ACHN (cell line): ENCODE measurements around the gene PTMA.
"Not testable (repeated sequence)": the region's sequence is repeated elsewhere in the genome, so short reads cannot be mapped to it uniquely, and the experiment has no call there.

Experiments
- DNase-seq: peaks from one replicate; pipeline ENCODE4 v3.0.0-alpha.2; 2015
- in situ Hi-C: cut with HindIII; loops from 2 replicates; pipeline ENCODE4 v1.10.0; 2017; ENCODE audit warnings: low sequenced_read_pairs, low pct_ligation_motif_present, low pct_unique_long_range_greater_than_20kb

Gene PTMA, protein sequence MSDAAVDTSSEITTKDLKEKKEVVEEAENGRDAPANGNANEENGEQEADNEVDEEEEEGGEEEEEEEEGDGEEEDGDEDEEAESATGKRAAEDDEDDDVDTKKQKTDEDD

DNA sequence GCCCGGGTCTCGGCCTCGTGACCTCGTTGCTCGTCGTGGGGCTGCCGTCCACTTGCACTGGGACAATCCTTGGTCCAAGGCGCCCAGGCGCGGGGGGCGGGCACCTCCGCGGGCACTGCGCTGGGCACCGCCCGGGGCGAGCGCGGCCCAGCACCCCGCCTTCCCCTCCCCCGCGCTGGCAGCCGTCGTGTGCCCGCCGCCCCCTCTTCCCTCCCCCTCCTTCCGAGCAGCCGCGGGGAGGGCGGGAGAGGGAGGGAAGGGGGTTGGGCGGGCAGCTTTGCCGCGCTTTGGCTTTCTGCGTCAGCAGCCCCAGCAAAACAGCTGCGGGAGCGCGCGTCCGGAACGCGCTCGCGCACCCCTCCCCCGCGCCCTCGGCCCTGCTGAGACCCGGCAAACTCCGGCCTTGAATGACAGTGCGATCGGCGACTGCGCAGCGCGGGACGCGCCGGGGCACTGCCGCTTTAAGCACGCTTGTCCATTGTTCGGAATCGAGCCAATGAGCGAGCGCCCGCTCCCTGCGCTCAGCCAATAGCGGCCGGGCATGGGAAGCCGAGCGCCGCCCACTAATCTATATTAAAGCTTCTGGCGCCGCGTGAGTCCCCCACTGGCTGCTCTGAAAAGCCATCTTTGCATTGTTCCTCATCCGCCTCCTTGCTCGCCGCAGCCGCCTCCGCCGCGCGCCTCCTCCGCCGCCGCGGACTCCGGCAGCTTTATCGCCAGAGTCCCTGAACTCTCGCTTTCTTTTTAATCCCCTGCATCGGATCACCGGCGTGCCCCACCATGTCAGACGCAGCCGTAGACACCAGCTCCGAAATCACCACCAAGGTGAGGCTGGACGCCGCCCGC is at the start of gene PTMA:
Gene PTMA, plus strand, starts transcription at position 599 of the 846 bp plus-strand sequence. Its CDS starts 182 bp downstream, at position 781.
- in situ Hi-C loops, result no loop called here

GRCh38 chr2:231660073-231660472 is 48.3 kb upstream of the PTMA start:
- in situ Hi-C loops, DNase-seq: not testable (repeated sequence)

More for the DNA sequence above, at the start of gene PTMA:
- peak; percentile 99 for DNase-seq

- in situ Hi-C loops, result no loop called here
- no peak for DNase-seq
Measured at GRCh38 chr2:231660860-231661259, 47.5 kb upstream of the PTMA start.

DNA sequence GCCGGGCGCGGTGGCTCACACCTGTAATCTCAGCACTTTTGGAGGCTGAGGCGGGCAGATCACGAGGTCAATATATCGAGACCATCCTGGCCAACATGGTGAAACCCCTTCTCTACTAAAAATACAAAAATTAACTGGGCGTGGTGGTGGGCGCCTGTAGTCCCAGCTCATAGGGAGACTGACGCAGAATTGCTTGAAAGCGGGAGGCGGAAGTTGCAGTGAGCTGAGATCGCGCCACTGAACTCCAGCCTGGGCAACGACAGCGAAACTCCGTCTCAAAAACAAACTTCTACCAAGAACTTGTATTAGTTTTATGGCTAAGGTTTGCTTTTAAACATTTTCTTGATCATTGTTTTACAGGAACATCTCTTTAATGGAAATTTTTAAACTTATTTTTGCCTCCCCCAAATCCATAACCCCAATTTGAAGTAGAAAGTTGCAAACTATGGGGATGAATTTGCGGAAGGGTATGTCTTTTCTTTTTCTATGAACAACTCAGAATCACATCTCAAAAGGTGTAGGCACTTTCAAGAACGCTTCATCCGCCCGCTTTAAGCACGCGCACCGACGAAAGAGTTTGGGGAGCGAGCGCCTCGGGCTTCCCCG is 46.8 kb upstream of the PTMA start:
- no peak for DNase-seq

DNA sequence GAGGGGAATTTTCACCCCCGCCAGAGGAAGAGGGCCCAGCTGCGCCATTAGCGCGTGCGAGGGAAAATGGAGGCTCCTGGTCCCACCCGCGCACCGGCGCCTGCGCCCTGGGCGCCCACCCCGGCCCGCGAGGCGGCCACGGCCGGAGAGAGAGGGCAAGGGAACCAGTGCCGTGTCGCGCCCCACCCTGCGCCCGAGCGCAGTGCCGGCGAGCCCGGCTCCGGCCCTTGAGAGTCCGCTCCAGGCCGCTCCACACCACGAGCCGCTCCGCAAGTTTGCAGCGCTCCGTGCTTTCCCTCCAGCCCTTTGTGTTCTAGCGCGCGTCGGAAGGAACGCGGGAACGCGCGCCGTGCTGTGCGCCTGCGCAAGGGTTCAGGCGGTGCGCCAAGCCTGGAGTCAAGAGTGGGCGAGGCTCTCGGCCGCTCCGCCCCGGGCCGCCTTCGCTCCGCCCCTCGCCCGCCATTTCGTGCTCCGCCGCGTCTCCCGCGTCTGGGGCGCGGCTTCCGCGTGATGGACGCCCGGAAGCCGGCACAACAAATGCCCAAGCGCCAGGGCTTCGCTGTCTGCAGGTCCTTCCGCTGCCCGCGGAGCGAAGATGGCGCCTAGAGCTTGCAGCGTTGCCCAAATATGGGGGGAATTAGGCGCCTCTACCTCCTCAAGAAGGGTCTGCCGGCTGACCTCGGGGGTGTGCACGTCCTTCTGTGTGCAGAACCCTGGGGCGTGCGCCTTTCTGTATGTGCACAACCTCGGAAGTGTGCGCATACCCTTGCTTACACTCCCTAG is 46.1 kb upstream of the PTMA start:
- DNase-seq, result peak; percentile 98
- in situ Hi-C loops, result no loop called here

More for the DNA sequence above, 46.8 kb upstream of the PTMA start:
- in situ Hi-C loops, result no loop called here

GRCh38 chr2:231662811-231663457 is 45.4 kb upstream of the PTMA start:
- in situ Hi-C loops, result no loop called here
- no peak for DNase-seq

GRCh38 chr2:231663458-231664212 is 44.7 kb upstream of the PTMA start:
- DNase-seq, result no peak
- in situ Hi-C loops, result no loop called here

- in situ Hi-C loops, result no loop called here
- no peak for DNase-seq
Measured at GRCh38 chr2:231664727-231665126, 43.6 kb upstream of the PTMA start.

GRCh38 chr2:231665245-231666170 is 42.8 kb upstream of the PTMA start:
- no peak for DNase-seq
- in situ Hi-C loops, result no loop called here

GRCh38 chr2:231666171-231667095 is 41.9 kb upstream of the PTMA start:
- in situ Hi-C loops, result no loop called here
- DNase-seq, result peak; percentile 97

DNA sequence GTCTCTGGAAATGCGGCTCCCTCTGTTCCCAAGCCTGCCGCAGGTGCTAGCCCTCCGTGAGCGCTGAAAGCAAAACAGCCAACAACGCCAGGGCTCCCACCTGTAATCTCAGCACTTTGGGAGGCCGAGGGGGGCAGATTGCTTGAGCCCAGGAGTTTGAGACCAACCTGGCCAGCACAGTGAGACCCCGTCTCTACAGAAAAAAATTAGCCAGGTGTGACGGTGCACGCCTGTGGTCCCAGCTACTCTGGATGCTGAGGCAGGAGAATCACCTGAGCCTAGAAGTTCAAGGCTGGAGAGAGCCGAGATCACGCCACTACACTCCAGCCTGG is 41.3 kb upstream of the PTMA start:
- in situ Hi-C loops, result no loop called here

GRCh38 chr2:231667496-231667895 is 40.8 kb upstream of the PTMA start:
- in situ Hi-C loops, result no loop called here
- no peak for DNase-seq

More for the DNA sequence above, 41.3 kb upstream of the PTMA start:
- DNase-seq, result no peak

- in situ Hi-C loops, result no loop called here
- DNase-seq, result no peak
Measured at GRCh38 chr2:231668981-231669380, 39.3 kb upstream of the PTMA start.

DNA sequence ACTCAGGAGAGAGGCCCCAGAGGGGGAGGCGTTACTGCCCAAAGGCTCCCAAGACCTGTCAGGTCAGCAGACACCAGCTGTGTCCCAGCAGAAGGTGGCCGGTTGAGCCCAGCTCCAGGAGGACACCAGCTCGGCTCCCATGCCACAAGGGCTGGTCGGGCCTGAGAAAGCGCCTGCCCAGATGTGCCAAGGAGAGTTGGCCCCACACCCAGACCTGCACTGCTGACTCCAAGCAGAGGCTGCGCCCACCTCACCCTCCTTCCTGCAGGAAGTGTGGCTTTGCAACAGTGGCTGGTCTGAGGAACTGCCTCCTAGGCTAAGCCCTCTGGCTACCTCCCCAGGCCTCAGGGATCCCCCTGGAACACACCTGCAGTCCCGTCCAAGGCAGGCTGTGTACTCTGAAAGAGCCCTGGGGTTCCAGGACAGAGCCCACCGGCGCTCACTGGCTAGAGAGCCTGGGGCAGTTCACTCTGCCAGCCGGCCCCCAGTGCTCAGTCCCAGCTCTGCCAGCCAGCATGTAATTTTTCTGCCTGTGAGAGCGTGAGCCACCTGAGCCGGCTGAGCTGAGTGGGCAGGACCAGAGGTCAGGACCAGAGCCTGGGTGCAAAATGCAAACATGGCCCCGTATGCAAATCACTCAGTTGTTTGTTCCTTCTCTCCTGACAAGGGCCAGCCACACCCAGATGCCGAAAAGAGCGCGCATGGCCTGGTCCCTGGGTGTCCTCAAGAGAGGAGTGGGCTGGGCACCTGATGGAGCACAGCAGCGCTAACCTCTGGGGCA is 36.9 kb upstream of the PTMA start:
- in situ Hi-C loops, result no loop called here
- no peak for DNase-seq

- DNase-seq, result peak; percentile 87
- in situ Hi-C loops, result no loop called here
Measured at GRCh38 chr2:231672617-231673347, 35.5 kb upstream of the PTMA start.
